Activated B cell treated with CpG ODN at 0.5 μM for 24 hours (primary cell): ENCODE results near the gene ASB7. TPM values are rescaled to one million over a fixed set of nuclear protein-coding genes. Genes with fewer than 3 reads are reported as not detected.

Experiments used
- ATAC-seq: fragments of 200-7000 bp; cut with Tn5 transposase; one replicate; pipeline ENCODE4 v1.10.0; 2021; ENCODE audit warnings: low read depth, mild to moderate bottlenecking, moderate library complexity
- CTCF ChIA-PET: fragments of 350-600 bp; sonication (Branson Sonifier 250); formaldehyde crosslinking; loops from one replicate; lab custom pipeline; 2021; ENCODE audit warnings: antibody characterized with exemption; lab: Charles Lee
- POLR2A ChIA-PET: fragments of 350-600 bp; sonication (Branson Sonifier 250); formaldehyde crosslinking; loops from one replicate; lab custom pipeline; 2021; ENCODE audit warnings: antibody characterized with exemption; lab: Charles Lee
- DNase-seq: peaks from one replicate; pipeline ENCODE4 v3.0.0; 2022
- H3K27ac Mint-ChIP-seq: one replicate; pipeline ENCODE4 v1.8.0; 2020; ENCODE audit warnings: mixed read lengths
- H3K27me3 Mint-ChIP-seq: one replicate; pipeline ENCODE4 v1.8.0; 2021; ENCODE audit warnings: mixed read lengths
- H3K36me3 Mint-ChIP-seq: one replicate; pipeline ENCODE4 v1.8.0; 2021; ENCODE audit warnings: low read depth, mixed read lengths
- H3K4me1 Mint-ChIP-seq: one replicate; pipeline ENCODE4 v1.8.0; 2021; ENCODE audit warnings: mixed read lengths
- H3K4me3 Mint-ChIP-seq: one replicate; pipeline ENCODE4 v1.8.0; 2020; ENCODE audit warnings: mild to moderate bottlenecking, mixed read lengths
- H3K9me3 Mint-ChIP-seq: one replicate; pipeline ENCODE4 v1.8.0; 2020; ENCODE audit warnings: mixed read lengths
- intact Hi-C: fragments of 100-400 bp; cut with micrococcal nuclease; formaldehyde crosslinking; loops from one replicate; pipeline ENCODE4 v1.15.1; 2024
- total RNA-seq: library from RNA; stranded (reverse); gene quantifications from 2 replicates; pipeline ENCODE4 v1.2.3, GENCODE V29; 2022
- TF ChIP-seq, protein P1 (sequence below): fragments of 200-600 bp; IDR thresholded peaks from one replicate; pipeline ENCODE4 v1.8.0; 2022; ENCODE audit warnings: antibody characterized with exemption, mild to moderate bottlenecking

ASB7 gene
- total RNA-seq, 1 donor from 2014 or later = 21.3 TPM

GRCh38 chr15:100595964-100596363 is 6.4 kb upstream of the ASB7 start:
- H3K9me3 Mint-ChIP-seq = no peaks in the 10 kb centered on the region
- no peak for DNase-seq
- no peak for ATAC-seq
- POLR2A ChIA-PET = no interaction called here
- peaks cover 3% of the 10 kb centered on the region for H3K36me3 Mint-ChIP-seq
- no peak overlapping the region for H3K27ac Mint-ChIP-seq
- H3K27me3 Mint-ChIP-seq = no peaks in the 10 kb centered on the region
- intact Hi-C loops = no loop called here
- CTCF ChIA-PET = no interaction called here
- no peak overlapping the region for H3K4me3 Mint-ChIP-seq
- TF ChIP-seq, protein P1, sequence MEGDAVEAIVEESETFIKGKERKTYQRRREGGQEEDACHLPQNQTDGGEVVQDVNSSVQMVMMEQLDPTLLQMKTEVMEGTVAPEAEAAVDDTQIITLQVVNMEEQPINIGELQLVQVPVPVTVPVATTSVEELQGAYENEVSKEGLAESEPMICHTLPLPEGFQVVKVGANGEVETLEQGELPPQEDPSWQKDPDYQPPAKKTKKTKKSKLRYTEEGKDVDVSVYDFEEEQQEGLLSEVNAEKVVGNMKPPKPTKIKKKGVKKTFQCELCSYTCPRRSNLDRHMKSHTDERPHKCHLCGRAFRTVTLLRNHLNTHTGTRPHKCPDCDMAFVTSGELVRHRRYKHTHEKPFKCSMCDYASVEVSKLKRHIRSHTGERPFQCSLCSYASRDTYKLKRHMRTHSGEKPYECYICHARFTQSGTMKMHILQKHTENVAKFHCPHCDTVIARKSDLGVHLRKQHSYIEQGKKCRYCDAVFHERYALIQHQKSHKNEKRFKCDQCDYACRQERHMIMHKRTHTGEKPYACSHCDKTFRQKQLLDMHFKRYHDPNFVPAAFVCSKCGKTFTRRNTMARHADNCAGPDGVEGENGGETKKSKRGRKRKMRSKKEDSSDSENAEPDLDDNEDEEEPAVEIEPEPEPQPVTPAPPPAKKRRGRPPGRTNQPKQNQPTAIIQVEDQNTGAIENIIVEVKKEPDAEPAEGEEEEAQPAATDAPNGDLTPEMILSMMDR = no peak
- peaks cover 41% of the 10 kb centered on the region for H3K4me1 Mint-ChIP-seq

DNA sequence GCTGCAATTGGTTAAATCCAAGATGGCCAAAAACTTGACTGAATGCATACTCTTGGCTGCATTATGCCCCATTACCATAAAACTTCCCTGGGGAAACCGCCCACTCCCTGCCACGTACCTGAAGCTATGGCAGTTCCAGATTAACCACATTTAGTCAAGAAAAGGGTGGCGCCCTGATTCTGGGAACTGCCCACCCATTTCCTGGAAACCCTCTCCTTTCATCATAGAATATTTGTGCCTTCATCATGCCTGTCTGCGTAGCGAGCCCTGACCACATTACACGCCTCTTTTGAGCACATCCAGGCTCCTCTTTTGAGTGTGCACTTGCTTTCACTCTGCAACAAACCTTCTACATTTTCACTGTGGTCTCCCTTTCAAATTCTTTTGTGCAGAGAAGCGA is 5.6 kb upstream of the ASB7 start:
- peak; percentile 55 for ATAC-seq
- no peaks in the 10 kb centered on the region for H3K9me3 Mint-ChIP-seq
- H3K27ac Mint-ChIP-seq = peak overlapping the region; percentile 47
- POLR2A ChIA-PET = interaction anchor here (0.7 kb wide), 1 partner anchor 11 kb away, joined by 4 read pairs; no protein-coding TSS in a partner anchor
- no peaks in the 10 kb centered on the region for H3K27me3 Mint-ChIP-seq
- intact Hi-C loops = no loop called here
- H3K4me1 Mint-ChIP-seq = peaks cover 41% of the 10 kb centered on the region
- TF ChIP-seq, protein P1 = no peak
- H3K4me3 Mint-ChIP-seq = peak overlapping the region; percentile 56
- CTCF ChIA-PET = no interaction called here
- H3K36me3 Mint-ChIP-seq = peaks cover 3% of the 10 kb centered on the region
- DNase-seq = no peak

GRCh38 chr15:100597862-100598261 is 4.5 kb upstream of the ASB7 start:
- Mint-ChIP-seq H3K27me3 (no peaks in the 10 kb centered on the region), H3K4me1 (peaks cover 42% of the 10 kb centered on the region)

GRCh38 chr15:100598655-100599054 is 3.7 kb upstream of the ASB7 start:
- DNase-seq (no peak), ATAC-seq (no peak)
- ChIA-PET CTCF (no interaction called here), POLR2A (no interaction called here)
- Mint-ChIP-seq H3K4me3 (no peak overlapping the region), H3K27me3 (no peaks in the 10 kb centered on the region), H3K9me3 (no peaks in the 10 kb centered on the region), H3K27ac (no peak overlapping the region), H3K4me1 (peaks cover 50% of the 10 kb centered on the region), H3K36me3 (peaks cover 3% of the 10 kb centered on the region)
- TF ChIP-seq, protein P1 = no peak
- intact Hi-C loops = no loop called here

More at GRCh38 chr15:100597862-100598261, 4.5 kb upstream of the ASB7 start:
- TF ChIP-seq, protein P1 = no peak
- Mint-ChIP-seq H3K9me3 (no peaks in the 10 kb centered on the region), H3K36me3 (peaks cover 3% of the 10 kb centered on the region), H3K4me3 (no peak overlapping the region), H3K27ac (no peak overlapping the region)
- DNase-seq (no peak), ATAC-seq (no peak)
- intact Hi-C loops = no loop called here
- ChIA-PET CTCF (no interaction called here), POLR2A (no interaction called here)

DNA sequence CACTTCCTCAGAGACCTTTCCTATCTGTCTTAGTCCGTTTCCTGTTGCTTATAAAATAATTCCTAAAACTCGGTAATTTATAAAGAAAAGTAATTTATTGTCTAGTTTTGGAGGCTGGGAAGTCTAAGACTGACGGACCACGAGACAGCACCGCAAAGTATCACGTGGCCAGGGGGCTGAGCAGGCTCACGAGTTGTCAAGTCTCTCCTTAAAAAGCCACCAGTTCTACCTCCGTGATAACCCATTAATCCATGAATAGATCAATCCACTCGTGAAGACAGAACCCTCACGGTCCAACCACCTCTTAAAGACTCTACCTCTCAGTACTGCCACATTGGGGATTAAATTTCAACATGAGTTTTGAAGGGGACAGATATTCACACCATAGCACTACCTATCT is 1.2 kb upstream of the ASB7 start:
- intact Hi-C loops = loop anchor here (5.0 kb wide), 2 partner anchors 869 to 1954 kb away; partner anchors contain the start of genes IGF1R and LYSMD4
- Mint-ChIP-seq H3K4me1 (peaks cover 56% of the 10 kb centered on the region), H3K36me3 (peaks cover 19% of the 10 kb centered on the region), H3K9me3 (no peaks in the 10 kb centered on the region), H3K4me3 (no peak overlapping the region), H3K27ac (no peak overlapping the region), H3K27me3 (no peaks in the 10 kb centered on the region)
- ChIA-PET CTCF (interaction anchor here (1.5 kb wide), 1 partner anchor 406 kb away, joined by 4 read pairs; no protein-coding TSS in a partner anchor), POLR2A (interaction anchor here (1.3 kb wide), 1 partner anchor 8 kb away, joined by 3 read pairs; no protein-coding TSS in a partner anchor)
- DNase-seq (no peak), ATAC-seq (no peak)
- TF ChIP-seq, protein P1 = no peak
